Measurements from ENCODE around the gene SERPINE2.

- no peak for TF ChIP-seq CTCF (conservative IDR thresholded peaks at IDR 0.05; ENCODE audit: low read depth, low read length)
- no peak for TF ChIP-seq EZH2 (IDR thresholded peaks at IDR 0.05; ENCODE audit: borderline replicate concordance, low read depth, low read length, poor library complexity, severe bottlenecking)
These were observed 108.7 kb downstream of the SERPINE2 start for GRCh38 chr2:223930103-223930976.

All from A673 (cell line).